ENCODE data around the gene ATRNL1. TPM values are rescaled to one million over a fixed set of nuclear protein-coding genes. Genes with fewer than 3 reads are reported as not detected.

ATRNL1 gene
- total RNA-seq, 1 experiment from 2014 or later: not detected

GRCh38 chr10:115980470-115980869, 887.3 kb downstream of the ATRNL1 start:
- ChIA-PET POLR2A (no interaction called here), CTCF (no interaction called here)
- Histone ChIP-seq H3K9me3 (no peaks in the 10 kb centered on the region), H3K27me3 (replicated peaks; ENCODE audit: control insufficient read depth, insufficient read depth, low read length) (no peaks in the 10 kb centered on the region), H3K4me3 (ENCODE audit: low read depth, low read length) (no peak overlapping the region), H3K36me3 (ENCODE audit: control insufficient read depth, insufficient read depth, low read length) (no peaks in the 10 kb centered on the region), H3K4me1 (no peaks in the 10 kb centered on the region)
- H3K9me3 Mint-ChIP-seq (ENCODE audit: unreplicated experiment): peaks cover 9% of the 10 kb centered on the region
- no peak for DNase-seq
- no peaks in the 10 kb centered on the region for H3K36me3 Mint-ChIP-seq (ENCODE audit: insufficient read depth, unreplicated experiment)
- H3K27me3 Mint-ChIP-seq (ENCODE audit: insufficient read depth, unreplicated experiment): no peaks in the 10 kb centered on the region
- no peak for TF ChIP-seq CTCF (IDR thresholded peaks at IDR 0.05; ENCODE audit: insufficient read depth in 1 of 2, low read depth in 1 of 2, low read length in 1 of 2, severe bottlenecking in 1 of 2, unreplicated experiment in 1 of 2)
- no TSS peak for BruUV-seq (replicated peaks)
- H3K27ac Mint-ChIP-seq (ENCODE audit: unreplicated experiment): no peak overlapping the region
- no peak overlapping the region for H3K4me3 Mint-ChIP-seq (ENCODE audit: unreplicated experiment)
- intact Hi-C loops (cut with micrococcal nuclease; ENCODE audit: unreplicated experiment): no loop called here
- H3K4me1 Mint-ChIP-seq (ENCODE audit: low read depth, unreplicated experiment): no peaks in the 10 kb centered on the region

- Mint-ChIP-seq H3K4me1 (ENCODE audit: low read depth, unreplicated experiment) (no peaks in the 10 kb centered on the region), H3K27ac (ENCODE audit: unreplicated experiment) (no peak overlapping the region), H3K36me3 (ENCODE audit: insufficient read depth, unreplicated experiment) (no peaks in the 10 kb centered on the region), H3K9me3 (ENCODE audit: unreplicated experiment) (peaks cover 9% of the 10 kb centered on the region), H3K4me3 (ENCODE audit: unreplicated experiment) (no peak overlapping the region), H3K27me3 (ENCODE audit: insufficient read depth, unreplicated experiment) (no peaks in the 10 kb centered on the region)
- Histone ChIP-seq H3K4me1 (no peaks in the 10 kb centered on the region), H3K4me3 (ENCODE audit: low read depth, low read length) (no peak overlapping the region), H3K9me3 (no peaks in the 10 kb centered on the region), H3K27me3 (replicated peaks; ENCODE audit: control insufficient read depth, insufficient read depth, low read length) (no peaks in the 10 kb centered on the region), H3K36me3 (ENCODE audit: control insufficient read depth, insufficient read depth, low read length) (no peaks in the 10 kb centered on the region)
- ChIA-PET POLR2A (no interaction called here), CTCF (no interaction called here)
- TF ChIP-seq CTCF (IDR thresholded peaks at IDR 0.05; ENCODE audit: insufficient read depth in 1 of 2, low read depth in 1 of 2, low read length in 1 of 2, severe bottlenecking in 1 of 2, unreplicated experiment in 1 of 2): no peak
- DNase-seq: no peak
- no TSS peak for BruUV-seq (replicated peaks)
- intact Hi-C loops (cut with micrococcal nuclease; ENCODE audit: unreplicated experiment): no loop called here
These were observed 887.9 kb downstream of the ATRNL1 start for GRCh38 chr10:115981081-115981480.

GRCh38 chr10:115982076-115982475, 888.9 kb downstream of the ATRNL1 start:
- H3K4me3 ChIP-seq (ENCODE audit: low read depth, low read length): no peak overlapping the region
- H3K36me3 ChIP-seq (ENCODE audit: control insufficient read depth, insufficient read depth, low read length): no peaks in the 10 kb centered on the region
- intact Hi-C loops (cut with micrococcal nuclease; ENCODE audit: unreplicated experiment): no loop called here
- Mint-ChIP-seq H3K4me1 (ENCODE audit: low read depth, unreplicated experiment) (no peaks in the 10 kb centered on the region), H3K27me3 (ENCODE audit: insufficient read depth, unreplicated experiment) (no peaks in the 10 kb centered on the region), H3K9me3 (ENCODE audit: unreplicated experiment) (peaks cover 17% of the 10 kb centered on the region), H3K36me3 (ENCODE audit: insufficient read depth, unreplicated experiment) (no peaks in the 10 kb centered on the region), H3K4me3 (ENCODE audit: unreplicated experiment) (no peak overlapping the region), H3K27ac (ENCODE audit: unreplicated experiment) (no peak overlapping the region)
- H3K9me3 ChIP-seq: no peaks in the 10 kb centered on the region
- no peaks in the 10 kb centered on the region for H3K27me3 ChIP-seq (replicated peaks; ENCODE audit: control insufficient read depth, insufficient read depth, low read length)
- CTCF ChIA-PET: no interaction called here
- no peaks in the 10 kb centered on the region for H3K4me1 ChIP-seq
- no TSS peak for BruUV-seq (replicated peaks)
- no peak for TF ChIP-seq CTCF (IDR thresholded peaks at IDR 0.05; ENCODE audit: insufficient read depth in 1 of 2, low read depth in 1 of 2, low read length in 1 of 2, severe bottlenecking in 1 of 2, unreplicated experiment in 1 of 2)
- POLR2A ChIA-PET: no interaction called here
- no peak for DNase-seq

Measured in Caco-2 (cell line).